OCI-LY3 (cell line): Measurements from ENCODE around the gene ELFN1.

Experiments
- H2AFZ ChIP-seq: fragments of 200-600, 300-600 bp; shearing (Covaris generic); 2 replicates; pipeline ENCODE4 v1.6.0; 2014; ENCODE audit warnings: antibody characterized with exemption, low read depth, low read length
- H3K27ac ChIP-seq: fragments of 200-600, 300-600 bp; sonication (generic); 2 replicates; pipeline ENCODE4 v1.5.1; 2014; ENCODE audit warnings: mild to moderate bottlenecking, low read length, moderate library complexity, mixed read lengths
- H3K27me3 ChIP-seq: fragments of 200-600, 300-600 bp; sonication (generic); 2 replicates; pipeline ENCODE4 v1.6.1; 2014; ENCODE audit warnings: low read depth, low read length, mixed read lengths
- H3K36me3 ChIP-seq: fragments of 200-600, 300-600 bp; sonication (generic); replicated peaks from 2 replicates; pipeline ENCODE3; 2014; ENCODE audit warnings: low read depth, low read length, mixed read lengths
- H3K4me1 ChIP-seq: fragments of 300-600, 200-600 bp; sonication (generic); 2 replicates; pipeline ENCODE4 v1.6.1; 2014; ENCODE audit warnings: low read length, mixed read lengths
- H3K4me2 ChIP-seq: fragments of 200-600, 300-600 bp; sonication (generic); 2 replicates; pipeline ENCODE4 v1.6.1; 2014; ENCODE audit warnings: low read length, mixed read lengths
- H3K4me3 ChIP-seq: fragments of 300-600, 200-600 bp; sonication (generic); 2 replicates; pipeline ENCODE4 v1.5.1; 2014; ENCODE audit warnings: antibody characterized with exemption, mild to moderate bottlenecking, low read length, moderate library complexity
- H3K79me2 ChIP-seq: fragments of 300-600, 200-600 bp; shearing (Covaris generic); 2 replicates; pipeline ENCODE4 v1.6.1; 2014; ENCODE audit warnings: mild to moderate bottlenecking, low read length, mixed read lengths
- H3K9ac ChIP-seq: fragments of 300-600, 200-600 bp; shearing (Covaris generic); 2 replicates; pipeline ENCODE4 v1.6.0; 2014; ENCODE audit warnings: mild to moderate bottlenecking, low read length, moderate library complexity
- H3K9me3 ChIP-seq: fragments of 200-600, 300-600 bp; shearing (Covaris generic); 2 replicates; pipeline ENCODE4 v1.6.1; 2014; ENCODE audit warnings: low read length, mixed read lengths; ENCODE audit not compliant: insufficient read depth
- H4K20me1 ChIP-seq: fragments of 200-600, 300-600 bp; sonication (generic); 2 replicates; pipeline ENCODE4 v1.6.1; 2016; ENCODE audit warnings: low read length, mixed read lengths; ENCODE audit not compliant: insufficient read depth
- CTCF ChIP-seq: fragments of 200-600, 300-600 bp; sonication (generic); IDR thresholded peaks from 2 replicates; pipeline ENCODE4 v1.5.1; 2014; ENCODE audit warnings: antibody characterized with exemption, low read length, low read depth
- EZH2phosphoT487 ChIP-seq: fragments of 200-600 bp; shearing (Covaris generic); IDR thresholded peaks from 2 replicates; pipeline ENCODE4 v1.6.1; 2018; ENCODE audit warnings: antibody characterized with exemption, mixed run types, low read depth

Gene ELFN1

GRCh38 chr7:1733206-1733907 is 63.3 kb downstream of the ELFN1 start:
- Histone ChIP-seq H2AFZ (no peak overlapping the region), H3K4me2 (no peak overlapping the region), H3K9me3 (no peaks in the 10 kb centered on the region), H3K27me3 (no peaks in the 10 kb centered on the region), H3K79me2 (no peaks in the 10 kb centered on the region), H3K9ac (no peak overlapping the region), H3K27ac (no peak overlapping the region), H4K20me1 (no peaks in the 10 kb centered on the region), H3K36me3 (no peaks in the 10 kb centered on the region), H3K4me3 (no peak overlapping the region), H3K4me1 (no peaks in the 10 kb centered on the region)
- TF ChIP-seq CTCF, result no peak
- TF ChIP-seq EZH2phosphoT487, result no peak

- no peak overlapping the region for H2AFZ ChIP-seq
- TF ChIP-seq EZH2phosphoT487, result no peak
- TF ChIP-seq CTCF, result no peak
- no peaks in the 10 kb centered on the region for H3K9me3 ChIP-seq
- H3K9ac ChIP-seq, result no peak overlapping the region
- no peaks in the 10 kb centered on the region for H4K20me1 ChIP-seq
- no peak overlapping the region for H3K4me2 ChIP-seq
- no peaks in the 10 kb centered on the region for H3K79me2 ChIP-seq
- no peaks in the 10 kb centered on the region for H3K36me3 ChIP-seq
- no peaks in the 10 kb centered on the region for H3K27me3 ChIP-seq
- H3K27ac ChIP-seq, result no peak overlapping the region
- H3K4me3 ChIP-seq, result no peak overlapping the region
- H3K4me1 ChIP-seq, result no peaks in the 10 kb centered on the region
Observed at GRCh38 chr7:1733908-1734730, 64.0 kb downstream of the ELFN1 start.

GRCh38 chr7:1735262-1735661 is 65.2 kb downstream of the ELFN1 start:
- Histone ChIP-seq H3K36me3 (no peaks in the 10 kb centered on the region), H3K4me3 (no peak overlapping the region), H3K9me3 (no peaks in the 10 kb centered on the region), H3K27ac (no peak overlapping the region), H3K9ac (no peak overlapping the region), H2AFZ (no peak overlapping the region), H3K4me2 (no peak overlapping the region), H3K4me1 (no peaks in the 10 kb centered on the region), H4K20me1 (no peaks in the 10 kb centered on the region), H3K27me3 (no peaks in the 10 kb centered on the region), H3K79me2 (no peaks in the 10 kb centered on the region)
- no peak for TF ChIP-seq EZH2phosphoT487
- no peak for TF ChIP-seq CTCF

GRCh38 chr7:1735806-1736483 is 65.9 kb downstream of the ELFN1 start:
- H2AFZ ChIP-seq, result no peak overlapping the region
- H3K27me3 ChIP-seq, result no peaks in the 10 kb centered on the region
- H4K20me1 ChIP-seq, result no peaks in the 10 kb centered on the region
- no peaks in the 10 kb centered on the region for H3K79me2 ChIP-seq
- H3K4me2 ChIP-seq, result no peak overlapping the region
- TF ChIP-seq CTCF (no peak), EZH2phosphoT487 (no peak)
- H3K4me3 ChIP-seq, result no peak overlapping the region
- H3K9ac ChIP-seq, result no peak overlapping the region
- no peaks in the 10 kb centered on the region for H3K9me3 ChIP-seq
- H3K27ac ChIP-seq, result no peak overlapping the region
- H3K4me1 ChIP-seq, result no peaks in the 10 kb centered on the region
- no peaks in the 10 kb centered on the region for H3K36me3 ChIP-seq
